ENCODE measurements around the gene AK9. TPM values are rescaled to one million over a fixed set of nuclear protein-coding genes. Genes with fewer than 3 reads are reported as not detected.

The AK9 gene
- total and polyA plus RNA-seq, 2 of the 4 experiments (the other 2 are of a cell fraction): 1.7 to 1.8 TPM

DNA sequence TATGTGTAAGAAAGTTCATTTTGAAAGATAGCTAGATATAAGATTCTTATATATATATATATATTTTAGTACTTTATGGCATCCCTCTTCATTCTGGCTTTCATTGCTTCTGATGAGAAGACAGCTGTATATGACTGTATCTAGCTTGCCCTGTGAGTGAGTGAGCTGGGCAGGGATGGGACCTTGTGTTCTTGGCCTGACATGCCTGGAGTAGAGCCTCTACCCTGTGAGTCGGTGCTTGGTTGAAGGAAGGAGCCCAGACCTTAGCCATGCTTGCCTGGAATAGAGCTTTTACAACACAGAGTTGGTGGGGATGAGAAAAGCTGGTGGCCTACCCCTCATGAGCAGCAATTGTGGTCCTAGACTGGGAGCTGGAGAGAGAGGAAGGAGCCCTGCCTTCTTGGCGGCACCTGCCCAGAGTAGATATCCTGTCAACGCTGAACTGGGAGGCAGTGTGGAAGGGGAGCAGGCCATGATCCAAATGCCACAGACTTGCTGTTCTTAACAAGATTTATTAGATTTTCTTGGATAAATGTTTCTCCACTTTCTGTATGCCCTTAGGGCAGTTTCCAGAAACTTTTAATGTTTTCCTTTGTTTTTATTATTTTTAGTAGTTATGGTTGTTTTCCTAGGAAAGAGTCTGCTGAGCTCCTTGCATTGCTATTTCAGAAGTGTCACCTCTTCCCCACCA lies 31.7 kb upstream of the AK9 start:
- H2BK20ac ChIP-seq (ENCODE audit: low read depth, low read length): no peak overlapping the region
- H3K18ac ChIP-seq (ENCODE audit: low read depth, low read length): no peak overlapping the region
- H2AK9ac ChIP-seq (replicated peaks; ENCODE audit: low read depth, low read length, poor library complexity): no peak overlapping the region
- no peak overlapping the region for H2BK5ac ChIP-seq (ENCODE audit: low read depth, low read length, poor library complexity, severe bottlenecking)
- H2AK5ac ChIP-seq (ENCODE audit: low read depth, low read length): no peak overlapping the region
- no CpG with 5 or more reads among the region's 3 CpGs for WGBS, 2 experiments (ENCODE audit: extremely low coverage in 2 of 2, insufficient read length in 1 of 2)
- no peak overlapping the region for H2BK120ac ChIP-seq (ENCODE audit: low read depth, low read length)
- H3K36me3 ChIP-seq (ENCODE audit: control insufficient read depth, insufficient read depth, low read length): no peaks in the 10 kb centered on the region
- no peak overlapping the region for H3K4me3 ChIP-seq (ENCODE audit: insufficient read depth, low read depth, low read length)
- no peak overlapping the region for H3K56ac ChIP-seq (ENCODE audit: extremely low read depth, insufficient read depth, low read length)
- no peaks in the 10 kb centered on the region for H3K27me3 ChIP-seq (ENCODE audit: control insufficient read depth, insufficient read depth, low read length)
- H3K14ac ChIP-seq (replicated peaks; ENCODE audit: low read depth, low read length): no peak overlapping the region; the same call in 1 of the 2 replicates
- H4K91ac ChIP-seq (ENCODE audit: insufficient read depth, low read depth, low read length): no peak overlapping the region
- ChIA-PET POLR2A (ENCODE audit: unreplicated experiment) (no interaction called here), CTCF (interaction anchor here (0.9 to 1.2 kb wide), 2 partner anchors 10 to 317 kb away, joined by 3 to 4 read pairs; no protein-coding TSS in a partner anchor)
- no peaks in the 10 kb centered on the region for H3K4me1 ChIP-seq (ENCODE audit: control insufficient read depth, insufficient read depth, low read length)
- H4K5ac ChIP-seq (ENCODE audit: low read depth, low read length): no peak overlapping the region
- H3K27ac ChIP-seq (ENCODE audit: insufficient read depth, low read length): no peak overlapping the region
- H2BK15ac ChIP-seq (ENCODE audit: low read depth, low read length): no peak overlapping the region
- no peak overlapping the region for H2AFZ ChIP-seq (replicated peaks; ENCODE audit: low read length, poor library complexity)
- H3K23ac ChIP-seq (ENCODE audit: low read depth, low read length): no peak overlapping the region
- dilution Hi-C loops (cut with HindIII; ENCODE audit: low sequenced_read_pairs, unreplicated experiment): loop anchor here (25.0 kb wide), 1 partner anchor 315 kb away; no protein-coding TSS in a partner anchor
- no peak overlapping the region for H3K4me2 ChIP-seq (ENCODE audit: low read depth, low read length)
- in situ Hi-C loops (cut with MboI; ENCODE audit: low sequenced_read_pairs): no loop called here
- ATAC-seq (ENCODE audit: low read depth) (no peak), DNase-seq (no peak)
- no peaks in the 10 kb centered on the region for H3K79me1 ChIP-seq (ENCODE audit: low read depth in 1 of 2, low read length in 2 of 2)
- no peaks in the 10 kb centered on the region for H3K9me1 ChIP-seq (ENCODE audit: insufficient read depth, low read length)
- no peak overlapping the region for H4K8ac ChIP-seq (ENCODE audit: low read depth in 2 of 2, low read length in 2 of 2)
- H4K20me1 ChIP-seq (ENCODE audit: insufficient read depth, low read length): no peaks in the 10 kb centered on the region
- TF ChIP-seq, protein P1, sequence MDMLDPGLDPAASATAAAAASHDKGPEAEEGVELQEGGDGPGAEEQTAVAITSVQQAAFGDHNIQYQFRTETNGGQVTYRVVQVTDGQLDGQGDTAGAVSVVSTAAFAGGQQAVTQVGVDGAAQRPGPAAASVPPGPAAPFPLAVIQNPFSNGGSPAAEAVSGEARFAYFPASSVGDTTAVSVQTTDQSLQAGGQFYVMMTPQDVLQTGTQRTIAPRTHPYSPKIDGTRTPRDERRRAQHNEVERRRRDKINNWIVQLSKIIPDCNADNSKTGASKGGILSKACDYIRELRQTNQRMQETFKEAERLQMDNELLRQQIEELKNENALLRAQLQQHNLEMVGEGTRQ (IDR thresholded peaks at IDR 0.05; ENCODE audit: low read depth, low read length): no peak
- no peak for TF ChIP-seq MAZ (IDR thresholded peaks at IDR 0.05; ENCODE audit: borderline replicate concordance, low read depth, low read length)
- no peak for TF ChIP-seq CEBPB (IDR thresholded peaks at IDR 0.05; ENCODE audit: low read depth, low read length)
- no peak for TF ChIP-seq SMC3 (IDR thresholded peaks at IDR 0.05; ENCODE audit: low read depth, low read length)
- TF ChIP-seq CTCF (conservative IDR thresholded peaks at IDR 0.05; ENCODE audit: low read depth, low read length): no peak
- TF ChIP-seq, protein P2, sequence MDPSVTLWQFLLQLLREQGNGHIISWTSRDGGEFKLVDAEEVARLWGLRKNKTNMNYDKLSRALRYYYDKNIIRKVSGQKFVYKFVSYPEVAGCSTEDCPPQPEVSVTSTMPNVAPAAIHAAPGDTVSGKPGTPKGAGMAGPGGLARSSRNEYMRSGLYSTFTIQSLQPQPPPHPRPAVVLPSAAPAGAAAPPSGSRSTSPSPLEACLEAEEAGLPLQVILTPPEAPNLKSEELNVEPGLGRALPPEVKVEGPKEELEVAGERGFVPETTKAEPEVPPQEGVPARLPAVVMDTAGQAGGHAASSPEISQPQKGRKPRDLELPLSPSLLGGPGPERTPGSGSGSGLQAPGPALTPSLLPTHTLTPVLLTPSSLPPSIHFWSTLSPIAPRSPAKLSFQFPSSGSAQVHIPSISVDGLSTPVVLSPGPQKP (IDR thresholded peaks at IDR 0.05; ENCODE audit: borderline replicate concordance, low read depth, low read length): no peak
- TF ChIP-seq RCOR1 (IDR thresholded peaks at IDR 0.05; ENCODE audit: insufficient replicate concordance, low read length): no peak
- no peak for TF ChIP-seq POLR2A (IDR thresholded peaks at IDR 0.05; ENCODE audit: low read depth, low read length)
- TF ChIP-seq MAFK (IDR thresholded peaks at IDR 0.05; ENCODE audit: low read depth, low read length): no peak
- no peak for TF ChIP-seq MXI1 (IDR thresholded peaks at IDR 0.05; ENCODE audit: borderline replicate concordance, low read depth, low read length)
- no peak for TF ChIP-seq BHLHE40 (IDR thresholded peaks at IDR 0.05; ENCODE audit: low read depth, low read length)
- TF ChIP-seq RAD21 (IDR thresholded peaks at IDR 0.05; ENCODE audit: low read length): no peak
- TF ChIP-seq RFX5 (IDR thresholded peaks at IDR 0.05; ENCODE audit: low read depth, low read length): no peak
- no peak for TF ChIP-seq FOS (IDR thresholded peaks at IDR 0.05; ENCODE audit: low read depth, low read length)
- no peak for TF ChIP-seq NFE2L2 (IDR thresholded peaks at IDR 0.05; ENCODE audit: low read depth, low read length)
- no peak for TF ChIP-seq CHD1 (IDR thresholded peaks at IDR 0.05; ENCODE audit: low read depth, low read length)
- H3K9ac ChIP-seq (ENCODE audit: low read depth, low read length): no peak overlapping the region
- H3K9me3 ChIP-seq (ENCODE audit: control insufficient read depth, insufficient read depth, low read length): no peaks in the 10 kb centered on the region
- no TSS peak for BruUV-seq (replicated peaks)
- no peak overlapping the region for H3K4ac ChIP-seq (ENCODE audit: low read depth, low read length)
- intact Hi-C loops (cut with micrococcal nuclease): no loop called here
